Measurements from ENCODE around the gene TRABD.
"Not testable (repeated sequence)": the region's sequence is repeated elsewhere in the genome, so short reads cannot be mapped to it uniquely, and the experiment has no call there.

The TRABD gene

DNA sequence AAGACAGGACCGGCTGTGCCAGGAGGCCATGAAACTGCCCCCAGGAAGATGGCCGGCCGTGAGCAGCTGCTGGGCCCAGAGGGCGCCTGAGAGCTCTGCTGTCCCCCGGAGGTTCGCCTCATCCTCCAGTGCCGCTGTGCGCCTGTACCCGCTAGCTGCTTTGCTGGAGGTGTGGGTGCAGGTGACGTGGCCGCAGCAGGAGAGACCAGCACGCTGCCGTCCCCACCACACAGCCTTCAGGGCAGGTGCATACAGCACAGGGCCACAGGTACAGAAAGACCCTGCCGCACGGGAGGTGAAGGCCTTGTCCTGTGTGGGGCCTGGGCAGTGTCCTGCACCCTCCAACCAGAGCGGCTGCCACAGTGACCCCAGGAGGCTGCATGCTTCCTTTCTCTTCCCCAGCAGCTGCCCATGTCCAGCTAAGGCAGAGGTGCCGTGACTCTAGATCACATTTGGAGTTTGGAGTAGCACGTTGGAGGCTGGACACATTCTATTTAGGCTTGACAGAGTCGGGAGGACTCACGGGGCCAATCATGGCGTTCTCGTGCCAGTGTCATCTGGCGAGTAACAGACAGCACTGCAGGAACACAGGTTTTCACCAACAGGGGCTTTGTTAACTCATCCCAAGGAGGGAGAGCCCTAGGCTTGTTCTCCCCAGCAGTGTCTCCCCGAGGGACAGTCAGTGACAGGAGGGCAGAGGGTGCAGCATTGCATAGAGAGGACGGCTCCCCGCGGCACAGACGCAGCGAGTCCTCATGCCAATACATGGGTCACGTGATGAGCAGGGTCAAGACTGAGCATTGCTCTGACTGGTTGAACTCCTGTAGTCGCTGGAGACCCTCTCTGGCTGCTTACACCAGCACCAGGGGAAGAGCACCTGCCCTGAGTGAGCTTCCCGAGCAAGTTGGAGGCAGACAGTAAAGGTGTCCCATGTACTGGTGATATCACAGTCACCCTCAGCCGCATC is 33.9 kb upstream of the TRABD start:
- no peak for DNase-seq (ENCODE audit: low read depth in 2 of 3, low spot score in 1 of 3)

DNA sequence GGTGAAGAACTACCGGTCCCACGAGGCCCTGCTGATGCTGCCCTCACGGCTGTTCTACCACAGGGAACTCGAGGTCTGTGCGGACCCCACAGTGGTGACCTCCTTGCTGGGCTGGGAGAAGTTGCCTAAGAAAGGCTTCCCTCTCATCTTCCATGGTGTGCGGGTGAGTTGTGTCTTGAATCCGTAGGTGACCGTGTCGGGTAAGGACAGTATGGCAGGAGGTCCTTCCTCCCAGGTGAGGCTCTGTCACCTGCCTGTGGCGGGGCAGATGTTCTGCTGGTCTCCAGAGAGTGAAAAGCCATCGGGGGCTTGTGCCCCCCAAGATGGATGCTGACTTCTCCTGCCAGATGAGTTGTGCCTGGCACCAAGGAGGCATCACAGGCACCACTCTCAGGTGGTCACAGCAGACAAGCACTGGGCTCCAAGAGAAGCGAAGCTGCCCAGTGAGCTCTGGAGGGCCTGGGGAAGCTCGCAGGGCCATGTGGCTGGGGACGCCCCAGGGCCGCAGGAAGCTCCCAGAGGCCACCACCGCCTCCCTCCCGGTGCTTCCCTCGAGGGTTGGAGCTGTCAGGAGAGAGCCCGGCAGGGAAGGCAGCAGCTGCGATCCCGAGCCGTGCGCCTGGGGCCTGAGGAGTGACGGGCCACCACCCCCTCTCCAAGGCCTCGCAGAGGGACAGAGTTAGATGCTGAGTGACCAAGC is 32.5 kb upstream of the TRABD start:
- no peak for DNase-seq (ENCODE audit: low read depth in 2 of 3, low spot score in 1 of 3)

DNA sequence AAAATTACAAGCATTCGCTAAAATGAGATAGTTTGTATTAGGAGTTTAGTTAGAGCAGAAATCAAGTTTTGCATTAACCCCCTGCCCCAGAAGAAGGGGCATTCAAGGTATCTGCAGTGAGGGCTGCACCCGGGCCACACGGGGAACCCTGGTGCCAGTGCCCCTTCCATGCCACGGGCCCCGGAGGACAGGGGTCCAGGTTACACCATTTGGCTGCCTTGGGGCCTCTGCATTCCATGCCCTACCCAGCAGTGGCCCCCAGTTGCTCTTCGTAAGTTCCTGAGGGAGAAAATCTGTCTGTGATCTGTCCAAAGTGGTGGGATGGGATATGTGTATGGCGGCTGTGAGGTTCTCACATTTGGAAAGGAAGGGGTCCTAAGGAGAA is 32.0 kb upstream of the TRABD start:
- no peak for DNase-seq (ENCODE audit: low read depth in 2 of 3, low spot score in 1 of 3)

DNA sequence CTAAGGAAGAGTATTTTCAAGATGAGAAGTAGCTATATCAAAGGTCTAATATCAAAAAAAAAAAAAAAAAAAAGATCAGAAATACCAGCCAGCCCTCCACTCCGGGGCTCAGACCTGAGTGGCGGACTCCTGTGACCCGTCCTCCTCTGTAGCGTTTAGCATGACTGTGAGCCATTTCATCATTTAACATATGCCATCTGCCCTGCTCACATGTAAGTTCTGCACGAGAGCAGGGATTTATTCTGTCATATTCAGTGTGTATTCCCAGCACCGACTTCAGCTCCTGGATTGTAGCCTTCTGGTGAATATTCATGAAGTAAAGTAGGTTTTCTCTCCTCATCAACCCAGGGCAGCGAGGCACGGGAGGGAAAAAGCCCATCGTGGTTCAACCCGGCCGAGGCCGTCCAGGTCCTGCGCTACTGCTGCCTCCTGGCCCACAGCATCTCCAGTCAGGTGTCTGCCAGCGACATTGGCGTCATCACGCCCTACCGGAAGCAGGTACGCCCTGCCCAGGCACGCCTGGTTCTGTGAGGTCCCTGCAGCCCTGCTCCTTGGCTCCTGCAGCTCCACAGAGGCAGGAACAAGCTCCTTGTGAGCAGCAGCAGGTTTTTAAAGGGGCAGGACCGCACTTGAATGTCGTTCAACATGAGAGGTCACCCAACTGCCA is 27.9 kb upstream of the TRABD start:
- DNase-seq (ENCODE audit: low read depth in 2 of 3, low spot score in 1 of 3), result no peak

DNA sequence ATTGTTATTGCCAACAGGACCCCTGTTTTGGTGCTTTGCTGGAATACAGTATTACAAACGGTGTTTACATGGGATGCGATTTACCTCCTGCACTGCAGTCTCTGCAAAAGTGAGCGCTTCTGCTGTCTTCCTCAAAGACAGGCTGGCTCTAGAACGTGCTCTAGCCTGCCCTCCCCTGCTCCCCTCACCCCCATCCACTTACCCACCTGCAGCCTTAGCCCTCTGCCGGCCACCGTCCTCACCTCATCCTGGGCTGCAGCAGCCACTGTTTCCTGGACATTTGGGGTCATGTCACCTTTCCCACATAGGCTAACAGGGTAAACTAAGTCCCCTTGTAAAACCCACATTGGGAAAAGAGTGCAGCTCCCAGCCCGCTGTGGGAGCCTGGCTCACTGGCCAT is 24.8 kb upstream of the TRABD start:
- DNase-seq (ENCODE audit: low read depth in 2 of 3, low spot score in 1 of 3), result no peak

DNA sequence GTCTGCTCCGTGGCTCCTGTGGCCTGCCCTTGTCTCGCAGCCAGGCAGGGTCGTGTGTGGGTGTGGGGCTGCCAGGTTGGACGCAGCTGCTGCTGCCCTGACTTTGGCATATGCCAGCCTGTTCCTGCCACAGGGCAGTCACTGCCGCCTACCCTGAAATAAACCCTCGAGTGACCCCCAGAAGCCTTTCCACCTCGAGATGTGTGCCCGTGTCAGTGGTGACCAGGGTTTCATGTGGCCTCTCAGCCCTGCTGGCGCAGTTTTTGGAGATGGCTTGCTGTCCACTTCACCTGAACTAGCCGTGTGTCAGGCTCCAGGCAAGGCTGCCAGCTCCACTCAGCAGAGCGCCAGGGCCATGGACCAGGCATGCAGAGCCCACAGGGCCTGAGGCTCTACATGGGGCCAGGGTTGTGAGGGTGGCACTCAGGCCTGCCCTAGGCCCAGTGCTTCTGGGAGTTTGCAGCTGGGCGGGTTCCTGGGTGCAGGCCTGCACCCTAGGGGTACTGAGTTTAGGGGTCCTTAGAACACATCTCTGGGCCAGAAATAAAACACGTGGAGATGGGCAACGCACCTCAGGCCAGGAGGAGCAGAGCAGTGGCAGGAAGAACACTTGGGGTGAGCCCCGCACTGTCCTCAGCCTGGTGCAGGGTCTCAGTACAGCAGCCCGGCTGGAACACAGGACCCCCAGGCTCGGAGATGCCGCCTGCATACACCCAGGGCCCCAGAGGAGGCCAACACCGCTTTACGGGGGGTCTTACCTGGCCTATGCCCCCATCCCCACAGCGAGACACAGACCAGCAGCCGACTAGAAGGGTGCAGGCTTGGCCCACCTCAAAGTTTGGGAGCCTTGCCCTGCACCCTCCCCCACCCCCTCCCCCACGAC is 24.0 kb upstream of the TRABD start:
- no peak for DNase-seq (ENCODE audit: low read depth in 2 of 3, low spot score in 1 of 3)

DNA sequence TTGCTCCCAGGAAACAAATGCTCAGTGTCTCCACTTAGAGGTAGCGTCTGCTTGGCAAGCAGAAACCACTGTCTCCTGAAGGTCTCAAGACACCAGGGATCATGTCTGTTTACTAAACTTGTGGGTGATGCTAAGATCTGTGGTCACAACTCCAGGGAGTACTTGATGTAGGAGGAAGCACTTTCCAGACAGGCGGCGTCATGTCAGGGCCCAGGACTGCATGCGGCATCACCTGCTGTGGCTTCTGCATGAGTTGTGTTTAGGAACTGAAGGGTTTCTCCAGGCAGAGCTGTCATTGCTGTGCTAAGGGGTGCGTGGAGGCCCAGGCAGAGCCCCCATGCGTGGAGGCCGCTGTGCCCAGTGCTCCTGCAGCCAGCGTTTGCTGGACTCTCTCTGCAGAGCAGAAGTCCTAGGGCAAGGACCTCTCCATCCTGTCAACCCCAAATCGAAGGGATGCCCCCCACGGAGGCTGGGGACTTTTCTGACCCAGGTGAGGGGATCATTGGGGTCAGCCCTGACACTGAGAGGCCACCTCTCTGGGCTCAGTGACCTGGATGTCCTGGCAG is 23.2 kb upstream of the TRABD start:
- DNase-seq (ENCODE audit: low read depth in 2 of 3, low spot score in 1 of 3), result no peak

DNA sequence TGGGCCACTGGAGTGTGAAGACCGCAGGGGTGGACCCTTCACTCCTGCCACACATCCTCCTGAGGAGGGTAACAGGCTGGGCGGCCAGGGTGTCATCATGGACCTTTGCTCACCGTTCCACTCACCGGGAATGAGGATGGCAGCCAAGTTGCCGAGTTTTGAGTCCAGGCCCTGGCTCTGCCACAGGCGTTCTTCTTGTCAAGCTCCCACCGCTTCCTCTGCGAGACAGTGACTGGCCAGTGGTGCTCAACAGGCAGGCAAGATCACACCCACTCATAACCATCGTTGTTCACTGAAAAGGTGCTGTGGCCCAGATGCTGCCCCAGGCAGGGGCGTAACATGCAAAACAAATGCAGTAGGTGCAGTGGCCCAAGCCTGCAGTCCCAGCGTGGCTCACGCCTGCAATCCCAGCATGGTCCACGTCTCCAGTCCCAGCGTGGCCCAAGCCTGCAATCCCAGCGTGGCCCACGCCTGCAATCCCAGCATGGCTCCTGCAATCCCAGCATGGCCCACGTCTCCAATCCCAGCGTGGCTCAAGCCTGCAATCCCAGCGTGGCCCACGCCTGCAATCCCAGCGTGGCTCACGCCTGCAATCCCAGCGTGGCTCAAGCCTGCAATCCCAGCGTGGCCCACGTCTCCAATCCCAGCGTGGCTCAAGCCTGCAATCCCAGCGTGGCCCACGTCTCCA is 20.1 kb upstream of the TRABD start:
- no peak for DNase-seq (ENCODE audit: low read depth in 2 of 3, low spot score in 1 of 3)

DNA sequence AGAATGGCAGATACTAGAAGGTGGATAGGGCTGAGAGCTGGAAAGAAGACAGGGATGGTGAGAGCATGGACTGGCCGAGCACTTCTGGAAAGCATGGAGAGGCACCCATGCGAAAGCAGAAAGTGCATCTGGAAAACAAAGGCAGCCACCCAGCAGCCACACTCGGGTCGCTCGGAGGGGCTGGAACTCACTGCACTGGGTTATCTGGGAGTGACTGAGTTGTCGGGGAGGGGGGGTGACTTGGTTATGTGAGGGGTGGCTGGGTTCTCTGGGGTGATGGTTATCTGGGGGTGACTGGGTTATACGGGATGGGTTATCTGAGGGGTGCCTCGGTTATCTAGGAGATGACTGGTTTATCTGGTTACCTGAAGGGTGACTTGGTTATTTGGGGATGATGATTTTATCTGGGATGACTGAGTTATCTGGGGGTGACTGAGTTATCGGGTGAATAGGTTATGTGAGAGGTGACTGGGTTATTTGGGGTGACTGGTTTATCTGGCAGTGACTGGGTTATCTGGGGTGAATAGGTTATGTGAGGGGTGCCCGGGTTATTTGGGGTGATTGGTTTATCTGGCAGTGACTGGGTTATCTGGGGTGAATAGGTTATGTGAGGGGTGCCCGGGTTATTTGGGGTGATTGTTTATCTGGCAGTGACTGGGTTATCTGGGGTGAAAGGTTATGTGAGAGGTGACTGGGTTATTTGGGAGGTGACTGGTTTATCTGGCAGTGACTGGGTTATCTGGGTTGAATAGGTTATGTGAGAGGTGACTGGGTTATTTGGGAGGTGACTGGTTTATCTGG is 17.8 kb upstream of the TRABD start:
- DNase-seq (ENCODE audit: low read depth in 2 of 3, low spot score in 1 of 3), result no peak

DNA sequence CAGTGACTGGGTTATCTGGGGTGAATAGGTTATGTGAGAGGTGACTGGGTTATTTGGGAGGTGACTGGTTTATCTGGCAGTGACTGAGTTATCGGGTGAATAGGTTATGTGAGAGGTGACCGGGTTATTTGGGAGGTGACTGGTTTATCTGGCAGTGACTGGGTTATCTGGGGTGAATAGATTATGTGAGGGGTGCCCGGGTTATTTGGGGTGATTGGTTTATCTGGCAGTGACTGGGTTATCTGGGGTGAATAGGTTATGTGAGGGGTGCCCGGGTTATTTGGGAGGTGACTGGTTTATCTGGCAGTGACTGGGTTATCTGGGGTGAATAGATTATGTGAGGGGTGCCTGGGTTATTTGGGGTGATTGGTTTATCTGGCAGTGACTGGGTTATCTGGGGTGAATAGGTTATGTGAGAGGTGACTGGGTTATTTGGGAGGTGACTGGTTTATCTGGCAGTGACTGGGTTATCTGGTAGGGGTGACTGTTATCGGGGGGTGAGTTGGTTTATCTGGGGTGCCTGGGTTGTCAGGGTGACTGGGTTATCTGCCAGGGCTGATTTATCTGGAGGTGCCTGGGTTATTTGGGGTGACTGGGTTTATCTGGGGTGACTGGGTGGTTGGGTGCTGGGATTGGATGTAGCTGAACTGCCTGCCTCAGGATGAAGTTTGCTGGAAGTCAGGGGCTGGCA is 17.1 kb upstream of the TRABD start:
- not testable (repeated sequence) for DNase-seq (ENCODE audit: low read depth in 2 of 3, low spot score in 1 of 3)

DNA sequence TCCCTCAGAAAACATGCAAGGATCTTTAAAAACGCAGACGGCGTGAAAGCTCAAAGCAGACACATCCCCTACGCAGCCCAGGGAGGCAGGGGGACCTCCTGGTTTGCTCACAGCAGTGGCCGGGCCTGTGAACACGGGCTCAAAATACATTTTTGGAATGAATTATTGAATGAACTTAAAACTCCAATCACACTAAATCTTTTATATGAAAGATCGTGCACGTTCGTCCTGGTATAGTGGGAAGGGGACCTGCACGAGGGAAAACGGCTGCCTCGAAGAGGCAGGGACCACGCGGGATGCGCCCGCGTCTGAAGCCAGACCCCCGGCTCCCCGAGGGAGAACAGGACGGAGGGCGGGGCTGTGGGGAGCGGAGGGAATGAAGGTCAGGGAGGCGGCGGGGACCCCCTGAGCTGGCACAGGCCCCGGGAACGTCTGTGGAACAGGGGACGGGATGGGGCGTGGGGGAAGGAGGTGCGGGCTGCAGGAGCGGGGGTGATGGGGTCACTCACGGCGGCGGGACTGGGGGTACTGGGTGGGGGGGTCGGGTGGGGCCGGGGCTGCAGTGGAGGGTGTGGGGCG is 16.4 kb upstream of the TRABD start:
- no peak for DNase-seq (ENCODE audit: low read depth in 2 of 3, low spot score in 1 of 3)

DNA sequence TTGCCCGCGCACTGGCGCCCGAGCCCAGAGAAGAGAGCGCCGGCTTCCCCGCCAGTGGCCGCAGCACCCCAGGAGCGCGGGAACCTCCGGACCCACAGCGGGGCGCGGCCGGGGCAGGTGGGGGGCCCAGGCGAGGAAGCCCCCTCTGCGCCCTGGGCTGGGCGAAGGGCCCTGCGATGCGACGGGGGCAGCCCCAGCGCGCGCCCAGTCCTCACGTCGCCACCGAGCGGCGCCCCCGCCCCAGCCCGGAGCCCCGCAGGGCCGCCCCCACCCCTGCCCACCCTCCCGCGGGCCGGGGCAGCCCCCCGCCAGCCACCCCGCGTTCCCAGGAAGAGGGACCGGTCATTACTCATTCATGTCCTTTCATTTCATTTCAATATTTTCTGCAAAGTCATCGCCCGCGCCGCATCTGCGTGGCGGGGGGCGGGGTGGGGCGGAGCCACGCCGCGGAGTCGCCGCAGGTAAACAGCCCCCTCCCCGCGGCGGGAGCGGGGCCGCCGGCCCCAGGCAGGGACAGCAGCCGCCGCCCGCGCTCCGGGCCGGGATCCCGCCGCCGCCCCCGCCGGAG is 15.9 kb upstream of the TRABD start:
- peak in 2 of 3 donors; percentile 42 to 50 for DNase-seq (ENCODE audit: low read depth in 2 of 3, low spot score in 1 of 3)

DNA sequence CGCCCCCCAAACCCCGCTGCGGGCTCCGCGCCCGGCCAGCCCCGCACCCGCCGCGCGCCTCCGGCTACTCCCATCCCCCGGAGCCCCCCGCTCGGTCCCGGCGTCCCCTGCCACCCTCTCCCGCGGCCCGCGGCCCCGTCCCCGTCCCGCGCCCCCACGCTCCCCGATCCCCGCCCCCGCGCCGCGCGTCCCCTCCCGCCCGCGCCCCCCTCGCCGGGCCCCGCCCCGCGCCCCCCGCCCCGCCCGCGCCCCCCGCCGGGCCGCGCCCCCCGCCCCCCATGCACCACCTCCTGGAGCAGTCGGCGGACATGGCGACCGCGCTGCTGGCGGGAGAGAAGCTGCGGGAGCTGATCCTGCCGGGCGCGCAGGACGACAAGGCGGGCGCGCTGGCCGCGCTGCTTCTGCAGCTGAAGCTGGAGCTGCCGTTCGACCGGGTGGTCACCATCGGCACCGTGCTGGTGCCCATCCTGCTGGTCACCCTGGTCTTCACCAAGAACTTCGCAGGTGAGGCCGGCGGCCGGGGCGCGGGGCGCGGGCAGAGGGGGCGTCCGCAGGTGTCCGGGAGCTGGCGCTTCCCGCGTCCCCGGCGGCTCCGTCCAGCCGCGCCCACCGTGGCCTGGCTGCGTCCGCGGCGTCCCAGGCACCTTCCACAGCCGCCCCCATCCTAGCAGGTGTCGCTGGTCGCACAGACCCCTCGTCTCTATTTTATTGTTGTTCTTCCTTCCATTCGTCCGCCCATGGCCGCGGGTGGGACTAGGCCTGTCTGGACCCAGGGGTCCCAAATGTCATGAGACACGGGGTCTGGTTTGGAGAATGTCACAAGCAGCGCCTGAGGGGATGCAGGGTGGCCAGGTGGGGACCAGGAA is 15.0 kb upstream of the TRABD start, which contains the start of gene PANX2:
TSS of gene PANX2 (plus strand) at position 279 of the 866 bp plus-strand sequence. CDS start at position 279, 0 bp downstream.
- DNase-seq (ENCODE audit: low read depth in 2 of 3, low spot score in 1 of 3), result no peak

DNA sequence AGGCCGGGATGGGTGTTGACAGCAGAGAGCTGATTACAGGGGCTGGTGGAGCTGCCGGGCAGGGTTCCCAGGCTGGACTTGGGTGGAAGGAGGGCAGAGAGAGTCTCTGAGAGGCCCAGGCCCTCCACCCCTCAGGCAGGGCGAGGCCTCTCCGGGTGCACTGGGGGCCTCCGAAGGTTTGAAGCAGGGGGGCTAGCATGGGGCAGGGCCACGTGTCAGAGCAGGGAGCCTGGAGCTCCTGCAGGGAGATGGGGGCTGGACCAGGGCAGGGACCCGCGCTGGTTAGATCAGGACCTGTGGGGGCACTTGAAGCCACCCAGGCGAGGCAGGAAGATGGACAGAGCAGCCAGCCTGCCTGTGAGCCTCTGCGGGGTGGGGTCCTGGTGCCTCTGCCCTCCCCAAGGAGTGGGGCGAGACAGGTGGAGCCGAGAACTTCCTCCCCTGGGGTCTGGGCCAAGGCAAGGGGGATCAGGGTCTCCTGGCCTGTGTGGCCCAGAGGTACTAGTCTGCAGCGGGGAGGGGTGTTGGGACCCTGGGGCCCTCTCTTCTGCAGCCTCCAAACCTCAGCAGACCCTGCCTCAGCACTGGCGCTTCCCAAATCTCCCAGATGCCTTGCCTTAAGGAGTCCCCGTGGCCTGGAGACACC is 14.3 kb upstream of the TRABD start:
- DNase-seq (ENCODE audit: low read depth in 2 of 3, low spot score in 1 of 3), result no peak

DNA sequence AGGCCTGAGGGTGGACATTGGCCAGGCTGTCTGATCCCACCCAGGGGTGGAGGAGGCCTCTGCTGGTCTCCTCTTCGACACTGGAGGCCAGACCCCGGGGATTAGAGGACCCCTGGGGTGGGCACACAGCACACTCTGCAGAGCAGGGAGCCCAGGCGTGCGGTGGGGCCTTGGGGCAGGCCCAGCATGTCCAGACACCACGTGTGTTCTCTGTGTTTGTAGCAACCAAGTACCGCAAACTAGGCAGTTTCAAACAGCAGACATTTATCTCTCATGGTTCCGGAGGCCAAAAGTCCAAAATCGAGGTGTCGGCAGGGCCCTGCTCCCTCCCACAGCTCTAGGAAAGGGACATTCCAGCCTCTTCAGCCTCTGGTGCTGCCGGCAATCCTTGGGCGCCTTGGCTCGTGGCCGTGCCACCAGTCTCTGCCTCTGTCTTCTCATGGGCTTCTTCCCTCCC is 13.7 kb upstream of the TRABD start:
- no peak for DNase-seq (ENCODE audit: low read depth in 2 of 3, low spot score in 1 of 3)

DNA sequence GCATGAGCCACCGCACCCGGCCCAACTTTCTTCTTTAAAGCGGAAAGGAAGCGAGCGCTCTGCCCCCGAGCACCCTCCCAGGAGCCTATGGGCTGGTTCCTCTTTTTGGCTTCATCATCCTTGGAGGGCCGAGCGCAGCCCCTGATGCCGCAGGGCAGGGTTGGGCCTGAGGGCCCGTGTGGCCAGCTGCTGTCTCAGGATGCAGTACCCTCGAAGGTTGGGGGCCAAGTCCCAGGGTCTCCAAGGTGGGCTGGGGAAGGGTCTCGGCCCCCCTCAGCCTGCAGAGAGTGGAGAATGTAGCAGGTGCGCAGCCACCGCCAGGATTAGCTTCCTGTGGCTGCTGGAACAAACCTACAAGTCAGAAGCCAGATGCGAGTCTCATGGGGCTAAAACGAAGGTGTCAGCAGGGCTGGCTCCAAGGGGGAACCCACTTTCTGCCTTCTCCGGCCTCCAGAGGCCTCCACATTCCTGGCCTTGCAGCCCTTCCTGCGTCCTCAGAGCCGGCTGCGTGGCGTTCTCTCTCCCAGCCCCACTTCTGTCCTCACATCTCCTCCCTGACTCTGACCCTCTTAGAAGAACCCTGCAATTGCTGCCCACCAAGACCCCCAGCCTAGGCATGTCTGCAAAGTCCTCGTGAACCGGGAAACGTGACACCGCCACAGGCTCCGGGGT is 12.3 kb upstream of the TRABD start:
- DNase-seq (ENCODE audit: low read depth in 2 of 3, low spot score in 1 of 3), result no peak

Data from stimulated activated CD4-positive, alpha-beta T cell treated with anti-CD3 and anti-CD28 coated beads, Interleukin-12 subunit alpha, Interleukin-12 subunit beta, amount 100 ng/mL, for 48 hours (primary cell).